Activated naive CD4-positive, alpha-beta T cell (primary cell): Measurements from ENCODE around the gene ABCA2.
A peak's percentile ranks its signal among the peaks of the same experiment; 100 is the strongest.

ENCODE experiments used
- DNase-seq, 4 experiments: peaks; one replicate each; lab custom pipeline; 2025; lab: John Stamatoyannopoulos, UW

ABCA2 gene

GRCh38 chr9:137030538-137031527, 2.8 kb upstream of the ABCA2 start:
- DNase-seq: no peak

- DNase-seq: no peak
Measured at GRCh38 chr9:137030006-137030405, 2.0 kb upstream of the ABCA2 start.

- peak; percentile 42 to 63 (median 51) for DNase-seq
Measured at GRCh38 chr9:137029058-137029936, 1.3 kb upstream of the ABCA2 start.

- DNase-seq: peak in 2 of 4 experiments; percentile 20 to 65
Measured at GRCh38 chr9:137028263-137029057, 423 bp upstream of the ABCA2 start.

- no peak for DNase-seq
Measured at GRCh38 chr9:137026828-137027227, 1.2 kb downstream of the ABCA2 start.

GRCh38 chr9:137026384-137026783, 1.7 kb downstream of the ABCA2 start:
- no peak for DNase-seq

- DNase-seq: no peak
Measured at GRCh38 chr9:137025517-137025966, 2.5 kb downstream of the ABCA2 start.

GRCh38 chr9:137023583-137023991, 4.5 kb downstream of the ABCA2 start:
- no peak for DNase-seq

GRCh38 chr9:137023157-137023556, 4.9 kb downstream of the ABCA2 start:
- DNase-seq: no peak

GRCh38 chr9:137022662-137023008, 5.4 kb downstream of the ABCA2 start:
- DNase-seq: no peak

GRCh38 chr9:137021979-137022661, 5.9 kb downstream of the ABCA2 start:
- DNase-seq: peak in 3 of 4 experiments; percentile 33 to 61 (median 55)

GRCh38 chr9:137021568-137021978, 6.5 kb downstream of the ABCA2 start:
- no peak for DNase-seq

GRCh38 chr9:137020771-137021567, 7.1 kb downstream of the ABCA2 start:
- DNase-seq: no peak

- no peak for DNase-seq
Measured at GRCh38 chr9:137019891-137020683, 8.0 kb downstream of the ABCA2 start.

GRCh38 chr9:137018761-137019559, 9.1 kb downstream of the ABCA2 start:
- DNase-seq: no peak

- no peak for DNase-seq
Measured at GRCh38 chr9:137017791-137018497, 10.1 kb downstream of the ABCA2 start.

GRCh38 chr9:137017071-137017470, 11.0 kb downstream of the ABCA2 start:
- DNase-seq: no peak

GRCh38 chr9:137016436-137016835, 11.6 kb downstream of the ABCA2 start:
- DNase-seq: no peak
